Measurements from ENCODE around the gene PADI3.

DNA sequence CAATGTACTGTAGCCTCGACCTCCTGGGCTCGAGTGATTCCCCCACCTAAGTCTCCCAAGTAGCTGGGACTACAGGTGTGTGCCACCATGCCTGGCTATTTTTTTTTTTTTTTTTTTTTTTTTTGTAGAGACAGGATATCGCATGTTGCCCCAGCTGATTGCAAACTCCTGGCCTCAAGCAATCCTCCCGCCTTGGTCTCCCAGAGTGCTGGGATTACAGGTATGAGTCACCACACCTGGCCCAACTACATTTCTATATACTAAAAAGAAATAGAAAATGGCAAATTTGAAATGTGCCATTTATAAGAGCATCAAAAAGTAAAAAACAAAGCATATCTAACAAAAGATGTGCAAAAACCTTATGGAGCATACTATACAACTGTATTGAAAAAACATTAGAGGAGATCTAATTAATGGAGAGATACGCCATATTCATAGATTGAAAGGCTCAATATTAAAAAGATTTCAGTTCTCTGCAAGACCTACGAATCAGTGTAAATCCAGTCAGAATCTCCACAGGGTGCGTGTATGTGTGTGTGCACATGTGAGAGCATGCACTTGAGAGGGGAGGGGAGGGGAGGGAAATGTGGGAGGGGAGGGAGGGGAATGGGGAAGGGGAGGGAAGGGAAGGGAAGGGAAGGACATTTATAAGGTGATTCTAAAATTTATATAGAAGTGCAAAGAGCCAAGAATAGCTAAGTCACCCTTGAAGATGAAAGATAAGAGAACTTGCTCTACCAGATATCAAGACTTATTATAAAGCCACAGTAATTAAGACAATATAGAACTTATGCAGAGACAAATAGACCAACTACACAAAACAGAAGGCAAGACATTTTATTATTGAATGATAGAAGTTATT is 43.6 kb downstream of the PADI3 start:
- TF ChIP-seq, protein P1, sequence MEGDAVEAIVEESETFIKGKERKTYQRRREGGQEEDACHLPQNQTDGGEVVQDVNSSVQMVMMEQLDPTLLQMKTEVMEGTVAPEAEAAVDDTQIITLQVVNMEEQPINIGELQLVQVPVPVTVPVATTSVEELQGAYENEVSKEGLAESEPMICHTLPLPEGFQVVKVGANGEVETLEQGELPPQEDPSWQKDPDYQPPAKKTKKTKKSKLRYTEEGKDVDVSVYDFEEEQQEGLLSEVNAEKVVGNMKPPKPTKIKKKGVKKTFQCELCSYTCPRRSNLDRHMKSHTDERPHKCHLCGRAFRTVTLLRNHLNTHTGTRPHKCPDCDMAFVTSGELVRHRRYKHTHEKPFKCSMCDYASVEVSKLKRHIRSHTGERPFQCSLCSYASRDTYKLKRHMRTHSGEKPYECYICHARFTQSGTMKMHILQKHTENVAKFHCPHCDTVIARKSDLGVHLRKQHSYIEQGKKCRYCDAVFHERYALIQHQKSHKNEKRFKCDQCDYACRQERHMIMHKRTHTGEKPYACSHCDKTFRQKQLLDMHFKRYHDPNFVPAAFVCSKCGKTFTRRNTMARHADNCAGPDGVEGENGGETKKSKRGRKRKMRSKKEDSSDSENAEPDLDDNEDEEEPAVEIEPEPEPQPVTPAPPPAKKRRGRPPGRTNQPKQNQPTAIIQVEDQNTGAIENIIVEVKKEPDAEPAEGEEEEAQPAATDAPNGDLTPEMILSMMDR (IDR thresholded peaks at IDR 0.05) = no peak
- no peak for TF ChIP-seq POLR2A (IDR thresholded peaks at IDR 0.05)
